ENCODE results near the gene DHH. TPM values are rescaled to one million over a fixed set of nuclear protein-coding genes. Genes with fewer than 3 reads are reported as not detected.
A peak's percentile ranks its signal among the peaks of the same experiment; 100 is the strongest.

Gene DHH
- total RNA-seq, 4 donors from 2014 or later, result 0.26 to 1.7 (median 1.5) TPM; not detected in 1

GRCh38 chr12:49054524-49054923 lies 40.1 kb downstream of the DHH start:
- intact Hi-C loops (cut with DNase I; ENCODE audit: low total_unique reads), result no loop called here
- Histone ChIP-seq H3K27me3 (no peaks in the 10 kb centered on the region), H3K36me3 (no peaks in the 10 kb centered on the region), H3K9me3 (no peaks in the 10 kb centered on the region), H3K27ac (no peak overlapping the region), H3K4me3 (no peak overlapping the region), H3K4me1 (peaks cover 0 to 21% of the 10 kb centered on the region in 2 donors)
- DNase-seq, result no peak
- TF ChIP-seq CTCF (IDR thresholded peaks at IDR 0.05), result no peak
- TF ChIP-seq POLR2A (IDR thresholded peaks at IDR 0.05), result no peak

- TF ChIP-seq CTCF (IDR thresholded peaks at IDR 0.05) (no peak), POLR2A (IDR thresholded peaks at IDR 0.05) (no peak)
- peaks cover 0 to 21% of the 10 kb centered on the region in 2 donors for H3K4me1 ChIP-seq
- intact Hi-C loops (cut with DNase I; ENCODE audit: low total_unique reads), result no loop called here
- no peak overlapping the region for H3K4me3 ChIP-seq
- H3K27ac ChIP-seq, result no peak overlapping the region
- no peaks in the 10 kb centered on the region for H3K9me3 ChIP-seq
- no peaks in the 10 kb centered on the region for H3K36me3 ChIP-seq
- DNase-seq, result no peak
- no peaks in the 10 kb centered on the region for H3K27me3 ChIP-seq
These were observed 40.5 kb downstream of the DHH start for GRCh38 chr12:49054096-49054495.

DNA sequence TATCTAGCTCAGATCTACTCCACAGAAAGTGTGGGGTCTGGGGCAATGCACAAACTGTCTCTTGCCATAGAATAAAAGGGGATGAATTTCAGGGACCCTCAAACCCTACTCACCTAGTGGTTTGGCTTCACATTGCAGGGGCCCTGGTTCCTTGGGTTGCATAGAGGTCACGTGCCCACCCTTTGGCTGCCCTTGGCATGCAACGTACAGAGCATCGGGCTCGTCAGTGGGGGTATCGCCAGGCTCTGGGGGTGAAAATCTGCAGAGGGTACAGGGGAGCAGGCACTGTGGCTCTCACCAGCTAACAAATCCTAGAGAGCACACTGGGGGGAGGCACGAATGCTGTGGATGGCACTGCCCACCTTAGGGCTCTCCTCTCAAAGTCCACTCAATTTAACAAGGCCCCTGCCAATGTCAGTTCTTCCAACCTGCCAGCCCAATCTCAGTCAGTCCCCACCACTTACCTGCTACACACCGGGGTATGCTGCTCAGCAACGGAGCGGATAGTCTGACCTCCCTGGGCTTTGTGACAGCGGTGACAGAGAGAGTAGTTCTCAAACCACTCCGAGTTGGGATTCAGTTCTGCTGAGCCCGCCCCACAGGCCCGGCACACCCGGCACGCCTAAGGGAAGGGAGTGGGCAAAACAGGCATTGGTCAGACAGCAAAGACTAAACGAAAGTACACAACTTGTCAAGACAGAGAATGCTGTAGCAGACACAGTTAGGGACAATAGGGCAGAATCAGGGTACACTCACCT lies 42.0 kb downstream of the DHH start:
- H3K4me1 ChIP-seq, result peaks cover 0 to 17% of the 10 kb centered on the region in 2 donors
- intact Hi-C loops (cut with DNase I; ENCODE audit: low total_unique reads), result no loop called here
- H3K27me3 ChIP-seq, result no peaks in the 10 kb centered on the region
- no peak overlapping the region for H3K4me3 ChIP-seq
- H3K27ac ChIP-seq, result no peak overlapping the region
- peaks cover 0 to 3% of the 10 kb centered on the region in 2 donors for H3K36me3 ChIP-seq
- DNase-seq, result no peak
- H3K9me3 ChIP-seq, result no peaks in the 10 kb centered on the region
- no peak for TF ChIP-seq CTCF (IDR thresholded peaks at IDR 0.05)
- TF ChIP-seq POLR2A (IDR thresholded peaks at IDR 0.05), result no peak

DNA sequence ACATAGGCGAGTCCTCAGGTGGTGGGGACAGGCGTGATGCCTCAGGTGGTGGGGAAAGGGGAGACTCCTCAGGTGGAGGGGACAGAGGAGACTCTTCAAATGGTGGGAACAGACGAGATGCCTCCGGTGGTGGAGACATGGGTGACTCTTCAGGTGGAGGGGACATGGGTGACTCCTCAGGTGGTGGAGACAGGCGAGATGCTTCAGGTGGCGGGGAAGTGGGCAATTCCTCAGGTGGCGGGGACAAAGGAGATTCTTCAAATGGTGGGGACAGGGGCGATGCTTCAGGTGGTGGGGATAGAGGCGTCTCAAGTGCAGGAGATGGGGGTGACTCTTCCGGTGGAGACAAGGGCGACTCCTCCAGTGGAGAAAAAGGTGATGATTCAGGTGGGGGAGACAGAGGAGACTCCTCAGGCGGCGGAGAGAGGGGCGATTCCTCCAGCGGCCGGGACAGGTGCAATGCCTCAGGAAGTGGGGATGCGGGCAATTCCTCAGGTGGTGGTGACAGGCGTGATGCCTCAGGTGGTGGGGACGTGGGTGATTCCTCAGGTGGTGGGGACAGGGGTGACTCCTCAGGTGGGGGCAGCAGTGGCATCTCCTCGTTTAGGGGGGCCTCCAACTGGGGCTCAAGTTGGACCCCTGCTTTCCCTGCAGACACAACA lies 42.7 kb downstream of the DHH start:
- no peak for TF ChIP-seq CTCF (IDR thresholded peaks at IDR 0.05)
- TF ChIP-seq POLR2A (IDR thresholded peaks at IDR 0.05), result no peak
- peak in 1 of 2 donors; percentile 11 for DNase-seq

DNA sequence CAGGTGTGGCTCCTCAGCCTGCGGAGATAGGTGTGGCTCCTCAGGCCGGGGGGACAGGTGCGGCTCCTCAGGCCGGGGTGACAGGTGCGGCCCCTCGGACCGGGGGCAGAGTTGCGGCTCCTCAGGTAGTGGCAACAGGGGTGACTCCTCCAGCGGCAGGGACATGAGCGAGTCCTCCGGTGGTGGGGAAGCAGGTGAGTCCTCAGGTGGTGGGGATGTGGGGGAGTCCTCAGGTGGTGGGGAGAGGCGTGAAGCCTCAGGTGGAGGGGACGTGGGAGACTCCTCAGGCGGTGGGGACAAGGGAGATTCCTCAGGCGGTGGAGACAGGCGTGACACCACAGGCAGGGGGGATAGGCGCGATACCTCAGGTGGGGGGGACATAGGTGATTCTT lies 43.2 kb downstream of the DHH start:
- Histone ChIP-seq H3K4me3 (no peak overlapping the region), H3K9me3 (no peaks in the 10 kb centered on the region), H3K4me1 (peaks cover 0 to 9% of the 10 kb centered on the region in 2 donors), H3K27ac (no peak overlapping the region), H3K36me3 (peaks cover 0 to 3% of the 10 kb centered on the region in 2 donors), H3K27me3 (no peaks in the 10 kb centered on the region)
- DNase-seq, result no peak
- intact Hi-C loops (cut with DNase I; ENCODE audit: low total_unique reads), result no loop called here
- no peak for TF ChIP-seq CTCF (IDR thresholded peaks at IDR 0.05)
- no peak for TF ChIP-seq POLR2A (IDR thresholded peaks at IDR 0.05)

More for the DNA sequence above, 42.7 kb downstream of the DHH start:
- Histone ChIP-seq H3K4me3 (no peak overlapping the region), H3K36me3 (peaks cover 0 to 3% of the 10 kb centered on the region in 2 donors), H3K4me1 (peaks cover 0 to 9% of the 10 kb centered on the region in 2 donors), H3K27ac (no peak overlapping the region), H3K9me3 (no peaks in the 10 kb centered on the region), H3K27me3 (no peaks in the 10 kb centered on the region)
- intact Hi-C loops (cut with DNase I; ENCODE audit: low total_unique reads), result no loop called here
